Fibroblast of lung (primary cell): ENCODE results near the gene TCIRG1. TPM values are rescaled to one million over a fixed set of nuclear protein-coding genes. Genes with fewer than 3 reads are reported as not detected.

Experiments used
- DNase-seq, 2 donors: peaks; one replicate each; pipeline versions ENCODE4 v3.0.0 to v3.0.0-alpha.2; 2010; ENCODE audit warnings: low read depth in 2 of 2
- H2AFZ ChIP-seq: 2 replicates; pipeline ENCODE4 v1.5.1; 2012; ENCODE audit warnings: low read length, control low read depth, inconsistent platforms
- H3K27ac ChIP-seq: 2 replicates; pipeline ENCODE4 v1.5.1; 2011; ENCODE audit warnings: low read length, control low read depth; ENCODE audit not compliant: insufficient read depth
- H3K27me3 ChIP-seq: 2 replicates; pipeline ENCODE4 v1.5.1; 2011; ENCODE audit warnings: mild to moderate bottlenecking, low read length; ENCODE audit not compliant: control insufficient read depth, insufficient read depth
- H3K36me3 ChIP-seq: 2 replicates; pipeline ENCODE4 v1.5.1; 2011; ENCODE audit warnings: low read length; ENCODE audit not compliant: control insufficient read depth, insufficient read depth
- H3K4me1 ChIP-seq: 2 replicates; pipeline ENCODE4 v1.5.1; 2011; ENCODE audit warnings: low read length; ENCODE audit not compliant: control insufficient read depth, insufficient read depth; ENCODE audit errors: extremely low read depth
- H3K4me2 ChIP-seq: 2 replicates; pipeline ENCODE4 v1.5.1; 2011; ENCODE audit warnings: low read length, control low read depth; ENCODE audit not compliant: insufficient read depth; ENCODE audit errors: extremely low read depth
- H3K4me3 ChIP-seq, 4 experiments: fragments of 200-600 bp in 1 of 4; sonication (generic) in 1 of 4; replicated peaks in 1 of 4; 2 replicates each; pipeline ENCODE4 v1.5.1; 2011 to 2016; ENCODE audit warnings: low read length in 4 of 4, low read depth in 3 of 4, mild to moderate bottlenecking in 3 of 4, control low read depth in 2 of 4, inconsistent platforms in 1 of 4, mixed read lengths in 1 of 4; ENCODE audit not compliant: insufficient read depth in 1 of 4; ENCODE audit errors: control extremely low read depth in 1 of 4
- H3K79me2 ChIP-seq: 2 replicates; pipeline ENCODE4 v1.5.1; 2012; ENCODE audit warnings: mild to moderate bottlenecking, low read length, inconsistent platforms; ENCODE audit not compliant: control insufficient read depth, insufficient read depth
- H3K9ac ChIP-seq: 2 replicates; pipeline ENCODE4 v1.5.1; 2011; ENCODE audit warnings: mild to moderate bottlenecking, low read length, control low read depth; ENCODE audit not compliant: insufficient read depth
- H3K9me3 ChIP-seq: 2 replicates; pipeline ENCODE4 v1.5.1; 2012; ENCODE audit warnings: low read depth, low read length; ENCODE audit not compliant: control insufficient read depth, insufficient read depth
- H4K20me1 ChIP-seq: 2 replicates; pipeline ENCODE4 v1.5.1; 2011; ENCODE audit warnings: low read length; ENCODE audit not compliant: control insufficient read depth, insufficient read depth; ENCODE audit errors: extremely low read depth
- EZH2 ChIP-seq: IDR thresholded peaks from 2 replicates; pipeline ENCODE4 v1.5.1; 2012; ENCODE audit warnings: low read length, control low read depth, mild to moderate bottlenecking; ENCODE audit errors: missing control alignments
- polyA plus RNA-seq, 2 donors: library from polyadenylated mRNA; depleted of rRNA in 1 of 2; stranded (reverse) in 1 of 2; unstranded in 1 of 2; fragments of >200 nt; gene quantifications; 2 replicates each; pipeline ENCODE4 v1.2.1, GENCODE V29; 2011 to 2012; ENCODE audit warnings: missing spikeins in 1 of 2
- total RNA-seq: library from RNA; depleted of rRNA; stranded (reverse); fragments of >200 nt; gene quantifications from 2 replicates; pipeline ENCODE4 v1.2.1, GENCODE V29; 2014
- TF ChIP-seq, protein P1 (sequence below), 2 donors: IDR thresholded peaks in 1 of 2; conservative IDR thresholded peaks in 1 of 2; 1 replicate in 1 of 2; 2 replicates in 1 of 2; pipeline ENCODE4 v1.5.1; 2011 to 2012; ENCODE audit warnings: low read length in 2 of 2, control low read depth in 1 of 2, inconsistent platforms in 1 of 2, low read depth in 1 of 2, mild to moderate bottlenecking in 1 of 2

TCIRG1 gene
- total and polyA plus RNA-seq, 2 donors (not counting 1 experiment from before 2014, with no cell fraction given) = 26.7 to 46.2 TPM

DNA sequence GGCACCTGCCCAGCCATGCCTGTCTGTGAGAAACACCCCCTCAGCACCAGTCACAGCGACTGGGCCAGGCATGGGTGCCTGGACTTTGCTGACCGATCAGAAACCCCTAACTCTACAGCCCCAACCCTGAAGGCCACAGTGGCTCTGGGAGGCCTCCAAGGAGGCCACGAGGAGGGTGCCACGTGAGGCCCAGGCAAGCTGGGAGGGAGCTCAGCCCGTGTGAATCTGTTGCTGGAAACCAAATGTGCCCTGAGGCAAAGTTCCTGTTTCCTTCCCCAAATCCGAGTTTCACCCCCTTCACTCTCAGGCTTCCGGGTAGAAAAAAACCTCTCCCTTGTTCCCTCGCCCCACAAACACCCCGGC lies 36.3 kb upstream of the TCIRG1 start:
- no peaks in the 10 kb centered on the region for H3K79me2 ChIP-seq
- H3K4me2 ChIP-seq = no peak overlapping the region
- no peak for DNase-seq
- H3K9ac ChIP-seq = no peak overlapping the region
- TF ChIP-seq, protein P1, sequence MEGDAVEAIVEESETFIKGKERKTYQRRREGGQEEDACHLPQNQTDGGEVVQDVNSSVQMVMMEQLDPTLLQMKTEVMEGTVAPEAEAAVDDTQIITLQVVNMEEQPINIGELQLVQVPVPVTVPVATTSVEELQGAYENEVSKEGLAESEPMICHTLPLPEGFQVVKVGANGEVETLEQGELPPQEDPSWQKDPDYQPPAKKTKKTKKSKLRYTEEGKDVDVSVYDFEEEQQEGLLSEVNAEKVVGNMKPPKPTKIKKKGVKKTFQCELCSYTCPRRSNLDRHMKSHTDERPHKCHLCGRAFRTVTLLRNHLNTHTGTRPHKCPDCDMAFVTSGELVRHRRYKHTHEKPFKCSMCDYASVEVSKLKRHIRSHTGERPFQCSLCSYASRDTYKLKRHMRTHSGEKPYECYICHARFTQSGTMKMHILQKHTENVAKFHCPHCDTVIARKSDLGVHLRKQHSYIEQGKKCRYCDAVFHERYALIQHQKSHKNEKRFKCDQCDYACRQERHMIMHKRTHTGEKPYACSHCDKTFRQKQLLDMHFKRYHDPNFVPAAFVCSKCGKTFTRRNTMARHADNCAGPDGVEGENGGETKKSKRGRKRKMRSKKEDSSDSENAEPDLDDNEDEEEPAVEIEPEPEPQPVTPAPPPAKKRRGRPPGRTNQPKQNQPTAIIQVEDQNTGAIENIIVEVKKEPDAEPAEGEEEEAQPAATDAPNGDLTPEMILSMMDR (conservative IDR thresholded peaks at IDR 0.05 in 1 of 2, IDR thresholded peaks at IDR 0.05 in 1 of 2; ENCODE audit: low read depth in 1 of 2, low read length in 2 of 2) = no peak
- TF ChIP-seq EZH2 = no peak
- no peak overlapping the region for H3K4me3 ChIP-seq
- H4K20me1 ChIP-seq = no peaks in the 10 kb centered on the region
- no peaks in the 10 kb centered on the region for H3K36me3 ChIP-seq
- H3K27ac ChIP-seq = no peak overlapping the region
- no peak overlapping the region for H2AFZ ChIP-seq
- no peaks in the 10 kb centered on the region for H3K27me3 ChIP-seq
- H3K4me1 ChIP-seq = no peaks in the 10 kb centered on the region
- H3K9me3 ChIP-seq = no peaks in the 10 kb centered on the region

DNA sequence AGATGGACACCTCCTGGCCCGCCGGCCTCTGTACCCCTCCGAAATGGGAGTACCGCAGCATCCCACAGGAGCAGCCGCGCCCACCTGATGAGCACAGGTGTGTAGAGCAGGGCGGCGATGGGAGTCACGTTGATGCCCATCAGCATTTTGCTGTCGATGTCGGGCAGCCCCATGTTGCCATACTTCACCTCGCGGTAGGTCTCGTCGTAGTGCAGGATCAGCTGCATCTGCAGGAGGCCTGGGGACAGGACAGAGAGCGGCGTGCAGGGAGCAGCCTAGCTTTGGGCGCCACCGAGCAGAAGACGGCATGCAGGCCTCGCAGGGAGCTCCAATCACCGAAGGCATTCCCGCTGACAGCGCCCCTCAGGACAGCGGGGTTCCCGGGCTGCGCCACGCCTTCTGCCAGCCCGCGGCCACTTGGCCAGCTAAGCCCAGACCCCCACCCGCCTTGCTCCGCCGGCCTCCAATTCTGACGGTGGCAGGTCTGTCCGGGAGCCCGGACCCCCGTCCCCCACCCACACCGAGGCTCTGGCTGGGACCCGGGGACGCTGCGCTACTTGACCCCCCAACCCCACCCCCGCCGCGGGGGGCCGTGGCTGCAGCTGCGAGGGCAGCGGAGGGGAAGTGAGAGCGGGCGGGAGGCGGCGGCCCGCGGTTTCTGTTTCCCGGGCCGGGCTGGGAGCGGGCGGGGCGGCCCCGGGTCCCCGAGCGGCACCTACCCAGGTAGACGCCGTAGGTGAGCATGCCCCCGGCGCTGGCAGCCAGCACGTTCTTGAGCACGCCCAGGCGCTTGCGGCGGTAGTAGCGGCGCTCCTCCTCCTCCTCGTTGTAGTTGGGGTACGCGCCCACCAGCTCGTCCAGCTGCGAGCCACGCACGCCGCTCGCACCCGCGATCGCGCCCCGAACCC lies 35.6 kb upstream of the TCIRG1 start:
- Histone ChIP-seq H3K36me3 (no peaks in the 10 kb centered on the region), H3K4me3 (peak overlapping the region; percentile 39 to 59 (median 50)), H4K20me1 (no peaks in the 10 kb centered on the region), H3K9me3 (no peaks in the 10 kb centered on the region), H2AFZ (no peak overlapping the region), H3K27ac (no peak overlapping the region), H3K9ac (peak overlapping the region; percentile 20), H3K4me2 (peak overlapping the region; percentile 65), H3K27me3 (no peaks in the 10 kb centered on the region), H3K79me2 (no peaks in the 10 kb centered on the region), H3K4me1 (no peaks in the 10 kb centered on the region)
- TF ChIP-seq EZH2 = no peak
- TF ChIP-seq, protein P1 (conservative IDR thresholded peaks at IDR 0.05 in 1 of 2, IDR thresholded peaks at IDR 0.05 in 1 of 2; ENCODE audit: low read depth in 1 of 2, low read length in 2 of 2) = no peak
- DNase-seq = no peak

DNA sequence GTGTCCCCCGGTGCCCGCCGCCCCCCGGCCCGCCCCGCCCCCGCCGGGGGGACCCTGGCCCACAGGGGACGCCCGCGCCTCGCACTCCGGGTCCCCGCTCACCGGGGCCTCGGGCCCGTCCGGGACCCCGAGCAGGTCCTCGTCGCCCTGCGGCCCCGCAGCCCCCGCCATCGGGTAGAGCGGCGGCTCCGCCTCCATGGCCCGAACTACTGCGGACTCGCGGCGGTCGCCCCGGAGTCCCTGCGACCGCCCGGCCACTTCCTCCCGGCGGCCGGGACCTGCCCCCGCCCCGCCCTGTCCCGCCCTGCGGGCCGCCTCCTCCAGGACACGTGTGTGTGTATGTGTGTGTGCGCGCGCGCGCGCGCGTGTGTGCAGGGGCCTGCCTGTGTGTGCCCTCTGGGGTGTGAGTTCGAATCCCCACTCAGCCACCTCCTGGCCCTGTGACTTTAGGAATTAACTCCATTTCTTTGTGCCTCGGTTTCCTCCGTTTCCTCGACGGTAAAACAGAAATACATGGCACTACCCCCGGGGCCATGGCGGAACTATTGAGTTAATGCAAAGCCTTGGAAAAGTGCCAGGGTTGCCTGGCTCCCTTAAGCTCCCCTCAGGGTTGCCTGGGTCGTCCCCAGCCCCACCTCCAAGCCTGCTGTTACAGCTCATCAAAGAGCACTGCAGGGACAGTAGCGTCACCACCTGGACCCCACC lies 34.8 kb upstream of the TCIRG1 start, which contains the start of gene UNC93B1:
TSS of gene UNC93B1 (minus strand) at position 252 of the 705 bp plus-strand sequence. CDS start at position 198, 54 bp downstream.
- Histone ChIP-seq H3K27me3 (no peaks in the 10 kb centered on the region), H3K27ac (no peak within 1 kb of the TSS), H3K4me1 (no peaks in the 10 kb centered on the region), H3K9ac (peak within 1 kb of the TSS; percentile 51), H3K9me3 (no peaks in the 10 kb centered on the region), H2AFZ (peak within 1 kb of the TSS; percentile 69), H3K36me3 (no peaks in the 10 kb centered on the region), H4K20me1 (no peaks in the 10 kb centered on the region), H3K4me2 (peak within 1 kb of the TSS; percentile 76), H3K4me3 (peak within 1 kb of the TSS; percentile 42 to 64 (median 58)), H3K79me2 (no peaks in the 10 kb centered on the region)
- DNase-seq = peak; percentile 77 to 79
- no peak for TF ChIP-seq EZH2
- TF ChIP-seq, protein P1 (conservative IDR thresholded peaks at IDR 0.05 in 1 of 2, IDR thresholded peaks at IDR 0.05 in 1 of 2; ENCODE audit: low read depth in 1 of 2, low read length in 2 of 2) = no peak
